ENCODE measurements around the gene ATP5PB.

Gene ATP5PB

DNA sequence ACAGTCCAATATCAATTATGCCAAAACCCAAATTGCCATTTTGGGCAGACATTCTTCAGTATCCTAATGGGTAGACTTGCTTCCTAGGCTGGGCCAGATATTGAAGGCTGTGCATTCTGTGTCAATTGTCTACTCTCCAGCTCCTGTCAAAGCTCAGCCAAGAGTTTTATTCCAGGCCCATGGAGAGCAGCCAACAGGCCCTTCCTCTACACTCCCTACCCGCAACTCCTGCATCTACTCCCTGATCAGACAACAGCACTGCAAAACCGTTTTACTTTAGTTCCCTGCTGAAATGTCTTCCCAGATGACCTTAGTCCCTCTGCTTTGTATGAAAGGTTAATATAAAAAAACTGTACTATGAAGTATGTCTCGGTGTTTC lies 60.7 kb downstream of the ATP5PB start:
- no peak for DNase-seq

DNA sequence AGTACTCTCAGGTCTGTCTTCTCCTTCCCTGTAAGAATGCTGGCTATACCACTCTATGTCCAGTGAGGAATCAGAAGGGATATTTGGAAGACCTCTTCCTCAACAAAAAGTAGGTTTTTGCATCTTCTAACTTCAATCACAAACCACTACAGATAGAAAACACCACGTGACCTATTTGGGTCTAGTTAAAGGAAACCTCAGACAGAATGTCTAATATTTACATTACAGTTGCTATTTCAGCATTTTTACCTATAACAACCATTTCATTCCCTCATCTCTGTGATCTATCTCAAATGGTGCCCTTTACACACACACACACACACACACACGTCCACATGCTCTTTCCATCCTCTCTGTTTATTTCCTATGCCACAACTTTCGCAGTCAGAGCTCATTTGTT lies 62.1 kb downstream of the ATP5PB start:
- no peak for DNase-seq

Data from stimulated activated CD4-positive, alpha-beta T cell treated with anti-CD3 and anti-CD28 coated beads, Interleukin-4, amount 100 ng/mL, for 1 hour (primary cell).